GM12878 (cell line): ENCODE data around the gene UBASH3A. TPM values are rescaled to one million over a fixed set of nuclear protein-coding genes. Genes with fewer than 3 reads are reported as not detected.
A peak's percentile ranks its signal among the peaks of the same experiment; 100 is the strongest.

ENCODE experiments used
- ASH2L ChIP-seq: fragments of 300-600, 200-600 bp; sonication (generic); IDR thresholded peaks from 2 replicates; pipeline ENCODE4 v1.6.1; 2017; ENCODE audit warnings: low read depth, mild to moderate bottlenecking, borderline replicate concordance
- ESRRA ChIP-seq: IDR thresholded peaks from 2 replicates; pipeline ENCODE4 v1.6.1; 2012; ENCODE audit warnings: mild to moderate bottlenecking, low read length, improper control_type of control experiment
- ETV6 ChIP-seq, 2 experiments: fragments of 450-650 bp in 1 of 2; IDR thresholded peaks in 1 of 2; conservative IDR thresholded peaks in 1 of 2; 2 replicates each; pipeline ENCODE4 v1.6.1; 2014; ENCODE audit warnings: antibody characterized with exemption in 1 of 2, borderline replicate concordance in 1 of 2, low read depth in 1 of 2, mild to moderate bottlenecking in 1 of 2, moderate library complexity in 1 of 2
- FOXK2 ChIP-seq: fragments of 450-650 bp; IDR thresholded peaks from 2 replicates; pipeline ENCODE4 v1.6.1; 2017; ENCODE audit warnings: mild to moderate bottlenecking, moderate library complexity
- HDGF ChIP-seq: fragments of 450-650 bp; IDR thresholded peaks from 2 replicates; pipeline ENCODE4 v1.6.1; 2016; ENCODE audit warnings: antibody characterized with exemption
- IRF4 ChIP-seq: IDR thresholded peaks from 2 replicates; pipeline ENCODE4 v1.6.1; 2011; ENCODE audit warnings: low read depth, low read length
- NR2C1 ChIP-seq: fragments of 450-650 bp; IDR thresholded peaks from 2 replicates; pipeline ENCODE4 v1.6.1; 2017; ENCODE audit warnings: antibody characterized with exemption, mild to moderate bottlenecking, moderate library complexity
- NRF1 ChIP-seq: conservative IDR thresholded peaks from 2 replicates; pipeline ENCODE4 v1.6.1; 2011; ENCODE audit warnings: mild to moderate bottlenecking, low read depth, low read length, improper control_type of control experiment
- TARDBP ChIP-seq: IDR thresholded peaks from 2 replicates; pipeline ENCODE4 v1.6.1; 2016; ENCODE audit warnings: borderline replicate concordance
- polyA plus RNA-seq, 11 experiments: library from polyadenylated mRNA; depleted of rRNA in 4 of 11; unstranded in 6 of 11; stranded (reverse) in 5 of 11; fragments of >200 nt; fragmentation: Nextera tagmentation in 4 of 11; fragmentation: Illumina TruSeq in 1 of 11; extraction: Ambion mirVana in 4 of 11; extraction: Trizol in 1 of 11; gene quantifications; 1 replicate in 1 of 11; 2 replicates in 10 of 11; pipeline versions ENCODE4 v1.2.1 to v1.2.3, GENCODE V29; 2011 to 2016; ENCODE audit warnings: inconsistent platforms in 2 of 11, missing spikeins in 2 of 11, low read depth in 1 of 11
- total RNA-seq, 4 experiments: library from RNA; depleted of rRNA in 3 of 4; stranded (reverse); fragments of >200 nt in 3 of 4; fragmentation: Illumina TruSeq in 1 of 4; extraction: Trizol in 1 of 4; gene quantifications; 2 replicates each; pipeline versions ENCODE4 v1.2.1 to v1.2.3, GENCODE V29; 2013 to 2021
- TF ChIP-seq, protein P1 (sequence below): fragments of 450-650 bp; IDR thresholded peaks from 2 replicates; pipeline ENCODE4 v1.6.1; 2017; ENCODE audit warnings: mild to moderate bottlenecking, low read depth, inconsistent platforms; ENCODE audit not compliant: poor library complexity, severe bottlenecking
- TF ChIP-seq, protein P2 (sequence below): fragments of 450-650 bp; IDR thresholded peaks from 2 replicates; pipeline ENCODE4 v1.6.1; 2016; ENCODE audit warnings: mild to moderate bottlenecking
- TF ChIP-seq, protein P3 (sequence below): fragments of 150-350 bp; IDR thresholded peaks from 2 replicates; pipeline ENCODE4 v1.6.1; 2016; ENCODE audit warnings: low read depth, low read length
- TF ChIP-seq, protein P4 (sequence below): fragments of 450-650 bp; formaldehyde crosslinking; IDR thresholded peaks from 2 replicates; pipeline ENCODE4 v1.5.0; 2022; ENCODE audit warnings: mild to moderate bottlenecking, missing genetic modification characterization
- TF ChIP-seq, protein P5 (sequence below): fragments of 450-650 bp; formaldehyde crosslinking; IDR thresholded peaks from 2 replicates; pipeline ENCODE4 v1.4.0; 2022; ENCODE audit warnings: mild to moderate bottlenecking, moderate library complexity

Gene UBASH3A
- total and polyA plus RNA-seq, 10 of the 15 experiments (the other 5 are each of a cell fraction or from before 2014, with no cell fraction given) = 0.04 to 0.39 (median 0.23) TPM; not detected in 1

DNA sequence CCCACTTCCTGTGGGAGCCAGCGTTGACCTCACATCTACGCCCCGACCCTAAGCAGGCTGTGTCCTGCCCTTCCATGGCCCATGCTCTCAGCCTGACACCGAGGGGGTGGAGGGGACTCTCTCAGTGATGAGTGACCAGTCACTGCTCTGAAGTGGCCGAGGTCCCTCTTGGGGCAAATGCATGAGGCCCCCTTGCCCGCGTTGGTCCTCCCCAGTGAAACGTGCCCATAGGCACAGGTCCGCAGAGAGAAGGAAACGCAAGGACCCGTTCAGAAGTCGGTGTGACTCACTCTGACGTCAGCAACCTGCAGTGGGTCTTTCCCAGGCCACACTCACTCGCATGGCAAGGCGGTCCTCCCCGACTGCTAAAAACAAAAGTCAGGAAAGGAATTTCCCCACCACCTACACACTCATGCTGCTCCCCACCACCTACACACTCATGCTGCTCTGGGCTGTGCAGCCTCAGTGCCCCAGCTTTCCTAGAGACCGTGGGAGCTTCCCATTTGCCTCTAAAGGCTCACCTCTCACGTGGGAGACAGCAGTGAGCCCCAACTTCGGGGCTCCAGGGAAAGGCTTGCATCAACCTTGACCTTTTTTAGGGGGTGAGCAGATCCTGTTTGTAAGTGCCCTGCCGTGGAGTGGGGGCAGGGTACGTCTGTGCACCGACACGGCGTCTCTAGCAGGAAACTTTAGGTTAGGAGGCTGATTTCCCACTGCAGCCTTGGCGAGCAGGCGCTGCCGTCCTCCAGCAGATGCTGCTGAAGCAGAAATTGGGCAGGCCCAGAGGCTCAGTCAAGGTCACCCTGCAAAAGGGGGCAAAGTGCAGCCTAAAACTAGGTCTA is 11.4 kb downstream of the UBASH3A start (continued):
- peak; percentile 66 for TF ChIP-seq NR2C1
- TF ChIP-seq, protein P1, sequence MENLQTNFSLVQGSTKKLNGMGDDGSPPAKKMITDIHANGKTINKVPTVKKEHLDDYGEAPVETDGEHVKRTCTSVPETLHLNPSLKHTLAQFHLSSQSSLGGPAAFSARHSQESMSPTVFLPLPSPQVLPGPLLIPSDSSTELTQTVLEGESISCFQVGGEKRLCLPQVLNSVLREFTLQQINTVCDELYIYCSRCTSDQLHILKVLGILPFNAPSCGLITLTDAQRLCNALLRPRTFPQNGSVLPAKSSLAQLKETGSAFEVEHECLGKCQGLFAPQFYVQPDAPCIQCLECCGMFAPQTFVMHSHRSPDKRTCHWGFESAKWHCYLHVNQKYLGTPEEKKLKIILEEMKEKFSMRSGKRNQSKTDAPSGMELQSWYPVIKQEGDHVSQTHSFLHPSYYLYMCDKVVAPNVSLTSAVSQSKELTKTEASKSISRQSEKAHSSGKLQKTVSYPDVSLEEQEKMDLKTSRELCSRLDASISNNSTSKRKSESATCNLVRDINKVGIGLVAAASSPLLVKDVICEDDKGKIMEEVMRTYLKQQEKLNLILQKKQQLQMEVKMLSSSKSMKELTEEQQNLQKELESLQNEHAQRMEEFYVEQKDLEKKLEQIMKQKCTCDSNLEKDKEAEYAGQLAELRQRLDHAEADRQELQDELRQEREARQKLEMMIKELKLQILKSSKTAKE = peak; percentile 84
- TF ChIP-seq ETV6 (conservative IDR thresholded peaks at IDR 0.05 in 1 of 2, IDR thresholded peaks at IDR 0.05 in 1 of 2; ENCODE audit: borderline replicate concordance in 1 of 2, low read depth in 1 of 2) = peak in 1 of 2 experiments; percentile 53; a peak in 2 of 4 replicates
- TF ChIP-seq, protein P2, sequence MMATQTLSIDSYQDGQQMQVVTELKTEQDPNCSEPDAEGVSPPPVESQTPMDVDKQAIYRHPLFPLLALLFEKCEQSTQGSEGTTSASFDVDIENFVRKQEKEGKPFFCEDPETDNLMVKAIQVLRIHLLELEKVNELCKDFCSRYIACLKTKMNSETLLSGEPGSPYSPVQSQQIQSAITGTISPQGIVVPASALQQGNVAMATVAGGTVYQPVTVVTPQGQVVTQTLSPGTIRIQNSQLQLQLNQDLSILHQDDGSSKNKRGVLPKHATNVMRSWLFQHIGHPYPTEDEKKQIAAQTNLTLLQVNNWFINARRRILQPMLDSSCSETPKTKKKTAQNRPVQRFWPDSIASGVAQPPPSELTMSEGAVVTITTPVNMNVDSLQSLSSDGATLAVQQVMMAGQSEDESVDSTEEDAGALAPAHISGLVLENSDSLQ = no peak; the same call in 1 of the 2 replicates
- TF ChIP-seq HDGF = no peak; the same call in 1 of the 2 replicates
- TF ChIP-seq, protein P3, sequence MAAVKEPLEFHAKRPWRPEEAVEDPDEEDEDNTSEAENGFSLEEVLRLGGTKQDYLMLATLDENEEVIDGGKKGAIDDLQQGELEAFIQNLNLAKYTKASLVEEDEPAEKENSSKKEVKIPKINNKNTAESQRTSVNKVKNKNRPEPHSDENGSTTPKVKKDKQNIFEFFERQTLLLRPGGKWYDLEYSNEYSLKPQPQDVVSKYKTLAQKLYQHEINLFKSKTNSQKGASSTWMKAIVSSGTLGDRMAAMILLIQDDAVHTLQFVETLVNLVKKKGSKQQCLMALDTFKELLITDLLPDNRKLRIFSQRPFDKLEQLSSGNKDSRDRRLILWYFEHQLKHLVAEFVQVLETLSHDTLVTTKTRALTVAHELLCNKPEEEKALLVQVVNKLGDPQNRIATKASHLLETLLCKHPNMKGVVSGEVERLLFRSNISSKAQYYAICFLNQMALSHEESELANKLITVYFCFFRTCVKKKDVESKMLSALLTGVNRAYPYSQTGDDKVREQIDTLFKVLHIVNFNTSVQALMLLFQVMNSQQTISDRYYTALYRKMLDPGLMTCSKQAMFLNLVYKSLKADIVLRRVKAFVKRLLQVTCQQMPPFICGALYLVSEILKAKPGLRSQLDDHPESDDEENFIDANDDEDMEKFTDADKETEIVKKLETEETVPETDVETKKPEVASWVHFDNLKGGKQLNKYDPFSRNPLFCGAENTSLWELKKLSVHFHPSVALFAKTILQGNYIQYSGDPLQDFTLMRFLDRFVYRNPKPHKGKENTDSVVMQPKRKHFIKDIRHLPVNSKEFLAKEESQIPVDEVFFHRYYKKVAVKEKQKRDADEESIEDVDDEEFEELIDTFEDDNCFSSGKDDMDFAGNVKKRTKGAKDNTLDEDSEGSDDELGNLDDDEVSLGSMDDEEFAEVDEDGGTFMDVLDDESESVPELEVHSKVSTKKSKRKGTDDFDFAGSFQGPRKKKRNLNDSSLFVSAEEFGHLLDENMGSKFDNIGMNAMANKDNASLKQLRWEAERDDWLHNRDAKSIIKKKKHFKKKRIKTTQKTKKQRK = no peak
- TF ChIP-seq ESRRA = peak; percentile 91
- TF ChIP-seq, protein P4, sequence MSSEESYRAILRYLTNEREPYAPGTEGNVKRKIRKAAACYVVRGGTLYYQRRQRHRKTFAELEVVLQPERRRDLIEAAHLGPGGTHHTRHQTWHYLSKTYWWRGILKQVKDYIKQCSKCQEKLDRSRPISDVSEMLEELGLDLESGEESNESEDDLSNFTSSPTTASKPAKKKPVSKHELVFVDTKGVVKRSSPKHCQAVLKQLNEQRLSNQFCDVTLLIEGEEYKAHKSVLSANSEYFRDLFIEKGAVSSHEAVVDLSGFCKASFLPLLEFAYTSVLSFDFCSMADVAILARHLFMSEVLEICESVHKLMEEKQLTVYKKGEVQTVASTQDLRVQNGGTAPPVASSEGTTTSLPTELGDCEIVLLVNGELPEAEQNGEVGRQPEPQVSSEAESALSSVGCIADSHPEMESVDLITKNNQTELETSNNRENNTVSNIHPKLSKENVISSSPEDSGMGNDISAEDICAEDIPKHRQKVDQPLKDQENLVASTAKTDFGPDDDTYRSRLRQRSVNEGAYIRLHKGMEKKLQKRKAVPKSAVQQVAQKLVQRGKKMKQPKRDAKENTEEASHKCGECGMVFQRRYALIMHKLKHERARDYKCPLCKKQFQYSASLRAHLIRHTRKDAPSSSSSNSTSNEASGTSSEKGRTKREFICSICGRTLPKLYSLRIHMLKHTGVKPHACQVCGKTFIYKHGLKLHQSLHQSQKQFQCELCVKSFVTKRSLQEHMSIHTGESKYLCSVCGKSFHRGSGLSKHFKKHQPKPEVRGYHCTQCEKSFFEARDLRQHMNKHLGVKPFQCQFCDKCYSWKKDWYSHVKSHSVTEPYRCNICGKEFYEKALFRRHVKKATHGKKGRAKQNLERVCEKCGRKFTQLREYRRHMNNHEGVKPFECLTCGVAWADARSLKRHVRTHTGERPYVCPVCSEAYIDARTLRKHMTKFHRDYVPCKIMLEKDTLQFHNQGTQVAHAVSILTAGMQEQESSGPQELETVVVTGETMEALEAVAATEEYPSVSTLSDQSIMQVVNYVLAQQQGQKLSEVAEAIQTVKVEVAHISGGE (CRISPR knock-in tag) = no peak
- TF ChIP-seq NRF1 = peak; percentile 39
- TF ChIP-seq, protein P5, sequence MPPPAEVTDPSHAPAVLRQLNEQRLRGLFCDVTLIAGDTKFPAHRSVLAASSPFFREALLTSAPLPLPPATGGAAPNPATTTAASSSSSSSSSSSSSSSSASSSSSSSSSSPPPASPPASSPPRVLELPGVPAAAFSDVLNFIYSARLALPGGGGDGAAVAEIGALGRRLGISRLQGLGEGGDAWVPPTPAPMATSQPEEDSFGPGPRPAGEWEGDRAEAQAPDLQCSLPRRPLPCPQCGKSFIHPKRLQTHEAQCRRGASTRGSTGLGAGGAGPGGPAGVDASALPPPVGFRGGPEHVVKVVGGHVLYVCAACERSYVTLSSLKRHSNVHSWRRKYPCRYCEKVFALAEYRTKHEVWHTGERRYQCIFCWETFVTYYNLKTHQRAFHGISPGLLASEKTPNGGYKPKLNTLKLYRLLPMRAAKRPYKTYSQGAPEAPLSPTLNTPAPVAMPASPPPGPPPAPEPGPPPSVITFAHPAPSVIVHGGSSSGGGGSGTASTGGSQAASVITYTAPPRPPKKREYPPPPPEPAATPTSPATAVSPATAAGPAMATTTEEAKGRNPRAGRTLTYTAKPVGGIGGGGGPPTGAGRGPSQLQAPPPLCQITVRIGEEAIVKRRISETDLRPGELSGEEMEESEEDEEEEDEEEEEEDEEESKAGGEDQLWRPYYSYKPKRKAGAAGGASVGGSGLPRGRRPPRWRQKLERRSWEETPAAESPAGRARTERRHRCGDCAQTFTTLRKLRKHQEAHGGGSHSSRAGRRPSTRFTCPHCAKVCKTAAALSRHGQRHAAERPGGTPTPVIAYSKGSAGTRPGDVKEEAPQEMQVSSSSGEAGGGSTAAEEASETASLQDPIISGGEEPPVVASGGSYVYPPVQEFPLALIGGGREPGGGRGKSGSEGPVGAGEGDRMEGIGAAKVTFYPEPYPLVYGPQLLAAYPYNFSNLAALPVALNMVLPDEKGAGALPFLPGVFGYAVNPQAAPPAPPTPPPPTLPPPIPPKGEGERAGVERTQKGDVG (CRISPR knock-in tag) = no peak
- 0 out of 2 replicates have a peak, but pooled peaks have one; percentile 59 for TF ChIP-seq TARDBP
- peak; percentile 73 for TF ChIP-seq IRF4
- no peak for TF ChIP-seq ASH2L
- TF ChIP-seq FOXK2 = no peak
